ENCODE data around the gene CDYL2. TPM values are rescaled to one million over a fixed set of nuclear protein-coding genes. Genes with fewer than 3 reads are reported as not detected.

The CDYL2 gene
- total RNA-seq, 1 experiment from 2014 or later, result 7.6 TPM

GRCh38 chr16:80684906-80685305 is 119.5 kb downstream of the CDYL2 start:
- TF ChIP-seq EZH2 (IDR thresholded peaks at IDR 0.05; ENCODE audit: low read length, unreplicated experiment) (no peak), CTCF (conservative IDR thresholded peaks at IDR 0.05; ENCODE audit: low read depth, low read length) (no peak), EZH2phosphoT487 (IDR thresholded peaks at IDR 0.05; ENCODE audit: borderline replicate concordance, low read length) (no peak)
- H3K27me3 ChIP-seq (ENCODE audit: low read length), result no peaks in the 10 kb centered on the region
- no peak overlapping the region for H3K4me3 ChIP-seq (ENCODE audit: low read length)
- no peaks in the 10 kb centered on the region for H3F3A ChIP-seq (ENCODE audit: low read length, unreplicated experiment)
- H3K4me1 ChIP-seq (ENCODE audit: insufficient read depth, low read length), result no peaks in the 10 kb centered on the region
- H3K9ac ChIP-seq (ENCODE audit: low read length), result no peak overlapping the region
- no peak overlapping the region for H2AFZ ChIP-seq (ENCODE audit: low read length)
- 0 out of 2 replicates have a peak, but pooled peaks cover 6% of the 10 kb centered on the region for H3K79me2 ChIP-seq (ENCODE audit: low read length)
- H3K9me3 ChIP-seq (ENCODE audit: low read length), result no peaks in the 10 kb centered on the region
- POLR2A ChIA-PET (ENCODE audit: unreplicated experiment), result no interaction called here
- no peaks in the 10 kb centered on the region for H3K36me3 ChIP-seq (ENCODE audit: low read depth, low read length)
- CTCF ChIA-PET, result no interaction called here
- H3K9me2 ChIP-seq (replicated peaks; ENCODE audit: low read length), result no peaks in the 10 kb centered on the region
- no peak for DNase-seq
- intact Hi-C loops (cut with micrococcal nuclease), result no loop called here
- no peak for ATAC-seq
- no peak overlapping the region for H3K4me2 ChIP-seq (ENCODE audit: low read length)
- no peak overlapping the region for H3K27ac ChIP-seq (ENCODE audit: low read length)
- BruUV-seq (replicated peaks), result no TSS peak
- no peaks in the 10 kb centered on the region for H4K20me1 ChIP-seq (ENCODE audit: low read length)

GRCh38 chr16:80684136-80684765 is 120.1 kb downstream of the CDYL2 start:
- Histone ChIP-seq H3K4me3 (ENCODE audit: low read length) (no peak overlapping the region), H2AFZ (ENCODE audit: low read length) (no peak overlapping the region), H3K79me2 (ENCODE audit: low read length) (0 out of 2 replicates have a peak, but pooled peaks cover 3% of the 10 kb centered on the region), H3K9me3 (ENCODE audit: low read length) (no peaks in the 10 kb centered on the region), H3K4me2 (ENCODE audit: low read length) (no peak overlapping the region), H3K4me1 (ENCODE audit: insufficient read depth, low read length) (no peaks in the 10 kb centered on the region), H3K9ac (ENCODE audit: low read length) (no peak overlapping the region), H3K9me2 (replicated peaks; ENCODE audit: low read length) (no peaks in the 10 kb centered on the region), H3K27ac (ENCODE audit: low read length) (no peak overlapping the region), H3K36me3 (ENCODE audit: low read depth, low read length) (no peaks in the 10 kb centered on the region), H3F3A (ENCODE audit: low read length, unreplicated experiment) (no peaks in the 10 kb centered on the region), H4K20me1 (ENCODE audit: low read length) (no peaks in the 10 kb centered on the region), H3K27me3 (ENCODE audit: low read length) (no peaks in the 10 kb centered on the region)
- intact Hi-C loops (cut with micrococcal nuclease), result no loop called here
- ATAC-seq, result no peak
- CTCF ChIA-PET, result no interaction called here
- POLR2A ChIA-PET (ENCODE audit: unreplicated experiment), result no interaction called here
- TF ChIP-seq EZH2 (IDR thresholded peaks at IDR 0.05; ENCODE audit: low read length, unreplicated experiment) (no peak), EZH2phosphoT487 (IDR thresholded peaks at IDR 0.05; ENCODE audit: borderline replicate concordance, low read length) (no peak), CTCF (conservative IDR thresholded peaks at IDR 0.05; ENCODE audit: low read depth, low read length) (no peak)
- no peak for DNase-seq
- no TSS peak for BruUV-seq (replicated peaks)

GRCh38 chr16:80683646-80684045 is 120.8 kb downstream of the CDYL2 start:
- Histone ChIP-seq H3K4me1 (ENCODE audit: insufficient read depth, low read length) (no peaks in the 10 kb centered on the region), H3K4me3 (ENCODE audit: low read length) (no peak overlapping the region), H4K20me1 (ENCODE audit: low read length) (no peaks in the 10 kb centered on the region), H3K79me2 (ENCODE audit: low read length) (no peaks in the 10 kb centered on the region), H3F3A (ENCODE audit: low read length, unreplicated experiment) (no peaks in the 10 kb centered on the region), H2AFZ (ENCODE audit: low read length) (no peak overlapping the region), H3K9ac (ENCODE audit: low read length) (no peak overlapping the region), H3K9me3 (ENCODE audit: low read length) (no peaks in the 10 kb centered on the region), H3K4me2 (ENCODE audit: low read length) (no peak overlapping the region), H3K9me2 (replicated peaks; ENCODE audit: low read length) (no peaks in the 10 kb centered on the region), H3K36me3 (ENCODE audit: low read depth, low read length) (no peaks in the 10 kb centered on the region), H3K27ac (ENCODE audit: low read length) (no peak overlapping the region), H3K27me3 (ENCODE audit: low read length) (no peaks in the 10 kb centered on the region)
- ChIA-PET POLR2A (ENCODE audit: unreplicated experiment) (no interaction called here), CTCF (no interaction called here)
- TF ChIP-seq EZH2phosphoT487 (IDR thresholded peaks at IDR 0.05; ENCODE audit: borderline replicate concordance, low read length) (no peak), EZH2 (IDR thresholded peaks at IDR 0.05; ENCODE audit: low read length, unreplicated experiment) (no peak), CTCF (conservative IDR thresholded peaks at IDR 0.05; ENCODE audit: low read depth, low read length) (no peak)
- no TSS peak for BruUV-seq (replicated peaks)
- ATAC-seq, result no peak
- DNase-seq, result no peak
- intact Hi-C loops (cut with micrococcal nuclease), result no loop called here
